Skeletal muscle cell (primary cell): ENCODE measurements around the gene CDK14.

Source experiments
- DNase-seq: peaks from one replicate; pipeline ENCODE4 v3.0.0-alpha.2; 2010; ENCODE audit warnings: low read depth
- H3K4me3 ChIP-seq: 2 replicates; pipeline ENCODE4 v1.5.1; 2011; ENCODE audit warnings: low read depth, mild to moderate bottlenecking, control low read depth, low read length, moderate library complexity

Gene CDK14

DNA sequence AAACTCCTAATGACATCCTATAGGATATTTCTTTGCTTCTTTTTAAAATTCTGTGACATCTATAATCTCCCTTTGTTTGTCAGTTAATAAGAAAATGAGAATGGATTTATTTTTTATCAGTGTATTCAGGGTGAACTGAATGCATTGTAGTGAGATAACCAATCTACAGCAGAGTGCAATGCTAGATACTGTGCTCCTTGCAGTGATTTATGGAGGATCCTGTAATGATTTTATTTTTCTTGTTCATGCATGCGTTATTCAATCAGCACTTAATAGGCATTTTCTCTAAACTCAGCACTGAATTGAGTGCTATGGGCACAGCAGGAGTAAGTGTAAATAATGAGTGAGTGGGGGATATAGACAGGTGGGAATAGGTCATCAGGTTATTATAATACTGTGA lies 253.9 kb downstream of the CDK14 start:
- no peak for DNase-seq
- no peak overlapping the region for H3K4me3 ChIP-seq

DNA sequence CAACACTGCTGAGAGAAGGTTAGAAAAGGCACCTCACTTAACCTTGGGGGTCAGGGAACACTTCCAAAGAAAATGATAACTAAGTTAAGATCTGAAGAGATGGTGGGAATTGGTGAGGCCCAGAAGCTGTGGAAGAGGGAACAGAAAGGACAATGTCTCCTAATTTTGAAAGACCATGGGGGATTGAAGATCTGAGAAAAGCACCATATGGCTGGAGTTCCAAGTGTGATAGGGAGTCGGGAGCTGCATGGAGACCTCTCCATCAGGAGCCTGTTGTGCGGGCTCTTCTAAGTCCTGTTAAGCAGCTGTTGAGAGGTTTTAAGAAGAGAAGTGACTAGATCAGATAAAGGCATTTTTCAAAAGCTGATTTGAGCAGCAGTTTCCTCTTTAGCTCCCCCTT lies 254.3 kb downstream of the CDK14 start:
- no peak for DNase-seq
- no peak overlapping the region for H3K4me3 ChIP-seq

DNA sequence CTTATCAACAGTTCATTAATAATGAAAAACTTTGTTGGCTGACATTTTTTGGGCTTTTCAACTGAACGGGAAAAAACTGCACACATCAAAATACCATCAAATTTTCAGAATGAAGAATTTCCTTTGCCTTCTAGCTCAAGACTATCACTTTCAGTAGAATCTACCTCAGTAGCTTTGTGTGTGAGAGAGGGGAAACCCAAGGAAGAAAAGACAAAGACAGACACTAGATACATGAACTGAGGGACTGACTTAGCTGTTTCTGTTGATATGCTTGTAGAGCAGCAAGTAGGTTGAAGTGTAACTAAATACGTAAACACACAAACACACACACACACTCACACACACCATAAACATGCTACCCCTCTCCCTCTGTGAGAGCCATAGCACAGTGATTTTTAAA lies 257.1 kb downstream of the CDK14 start:
- no peak for DNase-seq

DNA sequence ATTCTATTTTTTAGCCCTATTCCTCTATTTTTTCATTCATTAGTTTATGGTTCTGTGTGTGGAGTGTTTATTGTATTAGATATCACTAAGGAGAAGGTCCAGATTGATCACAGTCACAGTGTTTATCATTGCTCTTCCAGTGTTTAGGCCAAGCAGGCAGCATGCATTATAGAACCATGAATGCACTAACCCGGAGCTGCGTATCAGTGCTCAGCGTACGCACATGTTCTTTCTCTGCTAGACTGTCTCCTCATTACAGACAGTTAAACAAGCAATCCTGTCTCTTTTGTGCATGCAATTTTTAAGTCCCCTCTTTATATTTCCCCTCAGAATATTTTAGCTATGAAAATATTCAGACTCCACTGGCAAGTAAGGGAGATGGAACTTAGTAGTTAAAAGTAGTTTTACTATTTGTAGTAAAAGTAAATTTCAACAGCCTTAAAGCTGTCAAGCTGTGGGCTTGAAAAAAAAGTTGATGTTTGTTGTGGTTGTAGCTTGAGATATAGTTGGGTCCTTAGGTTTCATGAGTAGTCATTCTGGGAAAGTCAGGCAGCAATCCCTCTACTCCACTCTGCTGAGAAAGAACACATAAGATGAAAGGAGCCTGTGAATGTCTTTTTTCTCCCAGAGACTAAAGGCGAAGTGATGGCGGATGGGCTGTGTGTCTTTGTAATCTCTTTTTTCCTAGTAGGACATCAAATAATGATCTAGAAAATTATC lies 260.4 kb downstream of the CDK14 start:
- DNase-seq = no peak
- no peak overlapping the region for H3K4me3 ChIP-seq

More for the DNA sequence above, 257.1 kb downstream of the CDK14 start:
- no peak overlapping the region for H3K4me3 ChIP-seq

DNA sequence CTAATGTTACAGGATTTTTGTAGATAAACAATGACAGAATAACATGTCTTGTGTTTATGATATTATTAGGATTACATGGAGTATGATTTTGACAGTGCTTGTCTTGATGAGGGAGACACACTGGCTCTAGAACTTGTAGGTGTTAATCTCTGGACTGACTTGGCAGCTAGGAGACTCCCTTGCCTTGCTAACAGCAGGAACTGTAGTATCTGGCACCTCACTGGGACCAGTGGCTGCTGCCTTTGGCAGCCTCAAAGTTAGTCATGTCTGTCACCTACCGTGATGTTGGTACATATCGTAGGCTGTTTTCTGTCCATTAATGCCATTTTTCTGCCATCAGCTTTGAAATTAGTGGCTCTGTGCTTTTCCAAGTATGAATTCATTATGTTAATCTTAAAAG lies 261.5 kb downstream of the CDK14 start:
- DNase-seq = no peak
- H3K4me3 ChIP-seq = no peak overlapping the region

DNA sequence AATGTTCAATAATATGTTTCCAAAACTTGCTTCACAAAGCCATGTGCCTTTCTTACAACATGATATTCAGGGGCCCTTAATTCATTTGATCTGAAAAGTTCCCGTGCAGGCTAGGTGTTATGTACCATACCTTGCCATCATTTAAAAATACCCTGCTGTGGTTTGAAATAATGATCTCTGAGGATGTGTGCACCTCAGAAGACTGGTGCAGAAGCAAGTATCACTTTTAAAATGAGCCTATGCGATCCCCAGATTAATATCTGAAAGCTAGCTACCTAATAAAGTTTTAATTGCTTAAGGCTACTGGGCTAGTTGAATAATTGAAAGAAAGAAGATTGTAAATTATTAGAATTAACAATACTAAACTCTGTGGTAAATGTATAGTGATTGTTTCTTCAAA lies 262.4 kb downstream of the CDK14 start:
- H3K4me3 ChIP-seq = no peak overlapping the region
- DNase-seq = no peak

DNA sequence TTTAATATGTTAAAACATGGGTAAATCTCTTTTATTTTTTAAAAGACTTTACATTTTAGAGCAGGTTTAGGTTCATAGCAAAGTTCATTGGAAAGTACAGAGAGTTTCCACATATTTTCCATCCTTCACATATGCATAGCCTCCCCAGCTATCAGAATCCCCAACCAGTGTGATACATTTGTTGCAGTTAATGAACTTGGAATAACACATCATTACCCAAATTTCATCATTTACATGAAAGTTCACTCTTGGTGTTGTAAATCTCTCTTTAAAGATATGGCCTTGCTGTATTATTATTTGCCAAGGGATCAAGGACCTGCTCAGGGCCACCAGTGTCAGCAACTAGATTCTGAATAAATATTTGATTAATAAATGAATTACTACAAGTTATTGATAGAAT lies 263.4 kb downstream of the CDK14 start:
- H3K4me3 ChIP-seq = no peak overlapping the region
- no peak for DNase-seq

DNA sequence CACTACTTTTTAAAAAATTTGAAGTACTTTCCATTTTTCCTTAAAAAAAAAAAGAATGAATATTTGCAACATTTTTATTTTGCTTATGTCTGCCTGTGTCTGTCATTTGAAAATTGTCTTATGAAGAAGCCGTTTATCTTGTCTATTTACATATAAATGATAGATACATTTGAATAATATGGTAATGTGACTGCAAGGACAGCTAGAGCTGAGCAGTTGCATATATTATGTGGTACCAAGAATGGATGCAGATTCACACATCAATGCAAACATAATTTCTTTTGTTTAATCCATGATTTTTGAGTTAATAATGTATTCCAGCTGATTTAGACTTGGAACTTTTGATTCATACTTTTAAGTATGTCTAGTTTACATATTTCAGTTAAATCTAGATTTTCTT lies 268.0 kb downstream of the CDK14 start:
- DNase-seq = no peak
- H3K4me3 ChIP-seq = no peak overlapping the region

DNA sequence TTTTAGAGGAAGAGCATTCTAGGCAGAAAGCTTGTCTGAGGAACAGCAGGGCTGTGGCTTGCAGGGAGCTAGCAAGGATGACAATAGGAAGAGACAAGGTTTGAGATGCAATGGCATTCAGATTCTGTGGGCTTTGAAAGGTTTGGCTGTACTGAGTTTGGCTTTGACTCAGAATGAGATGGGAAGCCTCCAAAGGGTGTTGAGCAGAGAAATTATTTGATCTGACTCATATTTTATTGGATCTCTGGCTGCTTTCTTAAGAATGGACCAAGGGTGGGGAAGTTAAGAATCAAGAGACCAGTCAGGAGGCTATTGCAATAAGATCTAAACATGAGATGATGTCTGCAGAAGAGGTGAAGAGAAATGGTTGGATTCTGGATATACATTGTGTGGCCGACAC lies 273.2 kb downstream of the CDK14 start:
- no peak for DNase-seq
- no peak overlapping the region for H3K4me3 ChIP-seq

DNA sequence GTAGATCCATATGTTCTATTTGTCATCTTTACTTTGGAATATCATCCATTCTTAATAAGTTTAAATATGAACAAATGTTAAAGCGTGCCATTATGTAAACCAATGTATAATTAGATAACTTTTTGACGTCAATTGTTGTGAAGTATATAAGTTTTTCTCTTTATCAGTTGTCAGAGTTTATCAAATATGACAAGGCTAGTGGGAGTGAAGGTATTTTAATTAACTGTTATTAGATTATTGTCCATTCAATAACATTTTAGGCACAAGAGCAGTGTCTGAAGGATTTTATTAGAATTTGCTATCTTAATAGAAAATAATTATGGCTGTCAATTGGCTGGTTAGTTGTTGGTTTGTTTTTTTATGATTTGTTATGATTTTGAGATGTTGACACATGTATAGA lies 280.6 kb downstream of the CDK14 start:
- no peak for DNase-seq
- H3K4me3 ChIP-seq = no peak overlapping the region

DNA sequence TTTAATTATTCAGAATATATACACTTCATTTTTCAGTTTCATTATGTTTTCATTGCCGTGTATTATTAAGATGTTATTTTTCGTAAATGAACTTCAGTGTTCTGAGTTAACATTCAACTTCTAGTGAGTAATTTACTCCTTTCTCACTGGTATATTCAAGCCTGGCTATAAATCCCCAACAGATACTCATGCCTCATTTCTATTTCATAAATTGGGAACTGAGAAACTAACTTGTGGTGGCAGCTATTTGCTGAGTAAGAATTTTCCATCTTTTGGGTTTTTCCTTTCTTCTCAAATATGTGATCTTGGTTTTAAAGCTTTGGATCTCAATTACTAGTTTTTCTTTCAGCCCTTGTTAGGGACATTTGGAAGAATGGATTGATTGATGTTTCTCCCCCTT lies 281.1 kb downstream of the CDK14 start:
- DNase-seq = no peak

DNA sequence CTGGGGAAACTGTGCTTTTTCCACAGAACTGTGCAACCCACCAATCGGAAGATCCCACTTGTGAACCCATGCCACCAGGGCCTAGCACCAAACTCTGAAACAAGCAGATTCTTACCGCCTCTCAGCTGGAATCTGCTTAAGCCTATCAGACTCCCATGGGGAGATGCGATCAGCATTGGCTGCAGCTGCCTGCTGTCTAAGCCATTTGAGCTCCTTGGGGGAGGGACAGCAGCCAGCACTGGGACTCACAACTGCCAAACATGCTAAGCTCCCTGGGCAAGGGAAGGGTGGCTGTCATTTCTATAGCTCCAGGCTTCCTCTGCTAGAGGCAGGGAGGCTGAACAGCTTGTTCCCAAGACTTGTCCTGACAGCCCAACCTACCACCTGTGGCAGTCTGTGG lies 283.8 kb downstream of the CDK14 start:
- no peak for DNase-seq
- H3K4me3 ChIP-seq = no peak overlapping the region

More for the DNA sequence above, 281.1 kb downstream of the CDK14 start:
- no peak overlapping the region for H3K4me3 ChIP-seq

DNA sequence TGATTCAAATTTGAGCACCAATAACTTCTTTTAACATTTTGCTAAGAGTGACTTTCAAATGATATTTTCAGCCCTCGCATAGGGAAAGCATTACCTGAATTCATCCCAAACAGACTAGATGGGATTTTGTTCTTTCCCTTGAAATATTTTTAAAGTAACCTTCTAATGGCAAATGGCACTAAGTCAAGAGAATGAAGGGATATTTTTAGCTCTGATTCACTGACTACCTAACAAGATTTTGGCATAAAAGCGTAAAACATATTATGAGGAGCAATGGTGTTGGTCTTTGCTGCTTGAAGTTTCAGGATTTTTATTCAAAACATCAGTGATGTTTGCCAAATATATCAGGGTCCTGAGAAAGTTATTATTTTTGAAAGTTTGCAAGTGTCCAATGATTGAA lies 290.3 kb downstream of the CDK14 start:
- no peak overlapping the region for H3K4me3 ChIP-seq
- no peak for DNase-seq

DNA sequence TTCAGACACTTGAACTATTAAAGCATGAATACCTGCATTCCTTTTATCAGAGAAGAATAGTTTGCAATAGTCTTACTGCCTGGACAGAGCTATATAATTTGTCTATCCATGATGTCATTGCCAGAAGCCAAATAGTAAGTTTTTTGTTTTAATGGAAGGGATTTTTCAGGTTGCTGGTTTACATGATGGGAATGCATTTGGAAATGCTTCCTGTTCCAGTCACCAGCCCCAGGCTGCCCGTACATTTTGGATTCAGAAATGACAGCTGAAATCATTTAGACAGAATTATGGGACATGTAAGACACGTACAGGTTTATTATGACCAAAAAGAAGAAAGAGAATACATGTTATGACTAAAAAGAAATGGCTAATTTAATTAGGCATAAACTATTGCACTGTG lies 293.1 kb downstream of the CDK14 start:
- no peak for DNase-seq
- no peak overlapping the region for H3K4me3 ChIP-seq

DNA sequence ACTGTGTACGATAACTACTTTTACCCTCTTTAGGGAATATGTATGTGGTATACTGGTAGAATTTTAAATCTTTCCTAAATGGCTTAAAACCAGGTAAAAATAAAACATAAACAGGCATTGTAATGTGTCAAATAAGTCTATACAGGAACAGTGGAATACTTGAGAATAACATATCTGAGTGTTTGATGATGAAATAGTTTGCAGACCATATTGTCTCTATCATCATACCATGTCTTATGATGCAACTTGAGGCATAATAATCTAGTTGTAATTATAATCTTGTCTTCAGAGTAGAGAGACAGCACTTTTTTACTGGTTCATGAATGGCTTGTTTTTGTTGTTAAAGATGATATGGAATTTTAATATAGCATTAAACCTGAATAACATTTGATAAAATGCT lies 293.5 kb downstream of the CDK14 start:
- H3K4me3 ChIP-seq = no peak overlapping the region
- DNase-seq = no peak

DNA sequence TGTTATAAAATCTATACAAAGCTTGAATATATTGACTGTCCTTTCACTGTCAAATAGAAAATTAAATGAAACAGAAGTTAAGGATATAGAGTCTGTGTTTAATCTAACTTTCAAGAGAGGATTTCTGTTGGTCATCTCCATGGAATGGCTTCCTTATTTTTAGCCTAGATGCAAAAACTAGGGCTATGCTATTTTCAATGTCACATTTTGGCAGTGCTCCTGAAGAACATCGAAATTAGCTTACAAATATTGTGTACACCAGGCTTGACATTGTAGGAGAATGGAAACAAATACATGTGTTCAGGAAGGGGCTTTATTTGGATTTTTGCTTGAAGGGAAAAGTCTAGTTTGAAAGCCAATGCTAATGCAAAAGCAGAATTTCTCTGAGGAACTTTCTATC lies 295.4 kb downstream of the CDK14 start:
- DNase-seq = no peak
- no peak overlapping the region for H3K4me3 ChIP-seq

DNA sequence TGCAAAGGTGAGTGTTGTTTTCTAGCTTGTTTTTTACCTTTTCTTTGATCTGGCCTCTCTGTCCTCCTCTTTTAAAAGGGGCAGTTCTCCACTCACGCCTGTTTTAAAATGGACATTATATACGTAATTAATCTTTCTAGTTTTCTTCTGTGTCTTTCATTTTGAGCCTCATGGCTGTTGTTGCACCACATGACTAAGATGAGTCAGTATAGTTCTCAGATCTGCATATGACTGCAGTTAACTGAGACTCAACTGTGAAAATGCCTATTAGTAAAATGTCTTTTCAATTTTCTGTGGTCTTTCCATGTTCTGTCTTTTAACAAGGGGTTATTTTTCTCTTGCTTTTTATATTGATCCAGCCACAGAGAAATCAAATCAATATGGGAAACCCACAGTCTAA lies 296.1 kb downstream of the CDK14 start:
- H3K4me3 ChIP-seq = no peak overlapping the region
- DNase-seq = no peak

DNA sequence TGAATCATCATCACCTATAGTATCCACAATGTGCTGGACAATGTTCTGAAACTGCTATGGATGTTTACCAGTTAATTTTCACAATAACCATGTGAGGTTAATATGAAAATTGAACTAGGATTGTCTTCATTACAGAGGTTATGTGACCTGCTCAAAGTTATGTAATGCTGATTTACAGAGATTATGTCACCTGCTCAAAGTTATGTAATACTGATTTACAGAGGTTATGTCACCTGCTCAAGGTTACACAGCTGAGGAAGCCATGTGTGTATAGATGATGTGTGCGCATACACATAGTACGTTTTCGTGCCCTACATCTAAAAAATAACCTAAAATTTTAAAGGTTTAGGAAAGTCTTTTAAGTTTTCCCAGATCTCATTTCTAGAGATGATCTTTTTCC lies 298.0 kb downstream of the CDK14 start:
- no peak overlapping the region for H3K4me3 ChIP-seq
- no peak for DNase-seq

DNA sequence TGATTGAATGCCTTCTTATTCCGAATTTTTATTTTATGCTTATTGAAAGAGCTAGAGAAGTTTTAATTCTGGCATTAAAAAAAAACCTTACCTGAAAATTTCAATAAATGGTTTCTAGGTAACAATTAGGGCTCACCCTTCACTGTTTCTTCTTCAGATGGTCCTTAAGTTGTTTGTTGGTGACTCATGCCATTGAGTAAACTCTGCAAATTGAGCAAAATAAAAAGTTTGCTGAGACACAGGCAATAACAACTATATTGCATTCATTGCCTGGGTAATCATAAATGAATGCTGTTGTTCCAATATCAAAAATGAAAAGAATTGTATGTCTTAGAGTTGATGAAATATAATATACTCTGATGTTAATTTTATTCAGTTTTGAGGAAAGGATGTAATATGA lies 300.3 kb downstream of the CDK14 start:
- H3K4me3 ChIP-seq = no peak overlapping the region
- no peak for DNase-seq

DNA sequence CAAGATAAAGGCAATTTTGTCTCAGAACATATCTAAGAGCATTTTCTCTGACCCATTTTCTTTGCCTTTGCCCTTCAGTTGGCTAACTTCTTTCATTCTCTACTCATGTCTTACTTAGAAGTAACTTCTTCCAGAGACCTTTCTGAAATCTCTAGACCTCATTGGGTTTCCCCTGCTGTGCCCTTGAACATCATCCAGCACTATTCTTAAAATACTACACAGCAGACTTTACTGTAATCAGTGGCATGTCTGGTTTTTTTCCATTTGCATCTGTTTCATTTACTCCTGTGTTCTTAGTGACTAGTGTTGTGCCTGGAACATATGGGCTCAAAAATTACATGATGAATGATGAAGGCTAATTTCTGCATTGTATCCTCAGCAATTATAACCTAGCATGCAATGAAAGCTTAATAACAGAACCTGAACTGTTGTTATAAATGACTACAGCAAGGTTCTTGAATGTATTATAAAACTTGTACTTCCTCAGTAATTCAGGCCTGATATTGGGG lies 301.9 kb downstream of the CDK14 start:
- DNase-seq = no peak
- H3K4me3 ChIP-seq = no peak overlapping the region

DNA sequence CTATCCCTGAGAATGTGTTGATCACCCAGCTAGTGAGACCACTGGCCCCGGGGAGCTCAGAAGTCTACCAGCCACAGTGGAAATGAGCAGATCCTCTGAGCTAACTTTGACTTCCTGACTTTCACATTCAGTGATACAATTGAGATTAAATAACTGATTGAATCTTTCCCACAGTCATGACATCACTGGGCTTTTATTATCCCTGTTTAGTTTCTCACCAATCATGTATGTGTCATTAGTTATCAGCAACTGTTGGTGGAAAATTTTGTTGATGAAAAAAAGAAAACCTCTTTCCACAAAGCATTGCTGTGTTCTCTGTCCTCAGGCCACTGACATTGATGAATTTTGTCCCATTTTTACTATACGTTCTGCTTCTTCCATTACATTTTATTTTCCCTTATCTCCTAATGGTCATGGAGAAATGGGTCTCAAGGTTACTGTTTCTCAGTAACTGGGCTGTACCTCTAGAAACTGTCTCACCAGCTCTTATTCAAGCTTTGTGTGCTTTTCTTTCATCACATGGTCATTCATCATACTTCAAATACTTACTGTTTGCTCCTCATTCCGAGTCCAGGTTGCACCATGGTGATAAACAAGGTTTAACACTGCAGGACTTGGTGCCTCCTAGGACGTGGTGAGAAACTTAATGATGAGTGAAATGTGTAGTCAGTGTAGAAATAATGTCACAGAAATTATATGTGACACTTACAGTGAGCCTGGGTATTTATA lies 304.7 kb downstream of the CDK14 start:
- no peak overlapping the region for H3K4me3 ChIP-seq
- DNase-seq = no peak
